ENCODE results near the gene EEF1AKMT2. TPM values are rescaled to one million over a fixed set of nuclear protein-coding genes. Genes with fewer than 3 reads are reported as not detected.

The EEF1AKMT2 gene
- total RNA-seq (ENCODE audit: low replicate concordance), result 41.0 and 41.8 TPM in 2 replicates

- Histone ChIP-seq H2AFZ (replicated peaks) (peak within 1 kb of the TSS; percentile 94), H3K4me2 (peak within 1 kb of the TSS; percentile 86), H4K20me1 (ENCODE audit: low read depth) (no peaks in the 10 kb centered on the region), H3K27ac (peak within 1 kb of the TSS; percentile 88), H3K4me1 (peaks cover 4% of the 10 kb centered on the region), H3K79me2 (ENCODE audit: low read depth) (peaks cover 34% of the 10 kb centered on the region), H3K27me3 (no peaks in the 10 kb centered on the region), H3K9me3 (ENCODE audit: low read depth) (no peaks in the 10 kb centered on the region), H3K9ac (peak within 1 kb of the TSS; percentile 59), H3K36me3 (no peaks in the 10 kb centered on the region), H3K4me3 (peak within 1 kb of the TSS; percentile 90), H3F3A (ENCODE audit: low read depth) (peaks cover 28% of the 10 kb centered on the region)
- TF ChIP-seq EZH2 (IDR thresholded peaks at IDR 0.05) (peak; percentile 57), EZH2phosphoT487 (IDR thresholded peaks at IDR 0.05) (no peak), CTCF (IDR thresholded peaks at IDR 0.05) (peak; percentile 50)
- Mint-ChIP-seq H3K4me3 (peak within 1 kb of the TSS; percentile 96), H3K9me3 (no peaks in the 10 kb centered on the region), H3K27me3 (ENCODE audit: insufficient read depth, low read depth) (peaks cover 2% of the 10 kb centered on the region), H3K4me1 (peaks cover 12% of the 10 kb centered on the region), H3K27ac (peak within 1 kb of the TSS; percentile 99), H3K36me3 (peaks cover 12% of the 10 kb centered on the region)
- DNase-seq (ENCODE audit: low spot score), result peak; percentile 96
Measured at GRCh38 chr10:124791547-124792348, at the start of gene EEF1AKMT2. Gene EEF1AKMT2, minus strand, starts transcription at chr10:124791887. Its CDS starts 54 bp downstream, at chr10:124791833.

- no peaks in the 10 kb centered on the region for H3K9me3 ChIP-seq (ENCODE audit: low read depth)
- no peak overlapping the region for H3K27ac Mint-ChIP-seq
- H3K4me1 Mint-ChIP-seq, result no peaks in the 10 kb centered on the region
- H4K20me1 ChIP-seq (ENCODE audit: low read depth), result no peaks in the 10 kb centered on the region
- H3K4me3 Mint-ChIP-seq, result no peak overlapping the region
- no peak overlapping the region for H3K9ac ChIP-seq
- no peaks in the 10 kb centered on the region for H3K9me3 Mint-ChIP-seq
- no peak overlapping the region for H3K4me2 ChIP-seq
- H3F3A ChIP-seq (ENCODE audit: low read depth), result no peaks in the 10 kb centered on the region
- H3K27ac ChIP-seq, result no peak overlapping the region
- no peak overlapping the region for H3K4me3 ChIP-seq
- no peaks in the 10 kb centered on the region for H3K27me3 Mint-ChIP-seq (ENCODE audit: insufficient read depth, low read depth)
- H3K36me3 ChIP-seq, result peaks cover 12% of the 10 kb centered on the region
- H3K4me1 ChIP-seq, result no peaks in the 10 kb centered on the region
- no peak for TF ChIP-seq CTCF (IDR thresholded peaks at IDR 0.05)
- no peak for TF ChIP-seq EZH2phosphoT487 (IDR thresholded peaks at IDR 0.05)
- TF ChIP-seq EZH2 (IDR thresholded peaks at IDR 0.05), result no peak
- H3K79me2 ChIP-seq (ENCODE audit: low read depth), result no peaks in the 10 kb centered on the region
- H3K27me3 ChIP-seq, result no peaks in the 10 kb centered on the region
- no peak overlapping the region for H2AFZ ChIP-seq (replicated peaks)
- H3K36me3 Mint-ChIP-seq, result peaks cover 3% of the 10 kb centered on the region
- DNase-seq (ENCODE audit: low spot score), result no peak
Measured at GRCh38 chr10:124837687-124838086, 46.0 kb upstream of the EEF1AKMT2 start.

- H3K27me3 Mint-ChIP-seq (ENCODE audit: insufficient read depth, low read depth), result no peaks in the 10 kb centered on the region
- no peak overlapping the region for H3K27ac ChIP-seq
Measured at GRCh38 chr10:124831116-124831515, 39.4 kb upstream of the EEF1AKMT2 start.

More at GRCh38 chr10:124831116-124831515, 39.4 kb upstream of the EEF1AKMT2 start:
- Histone ChIP-seq H3F3A (ENCODE audit: low read depth) (peaks cover 14% of the 10 kb centered on the region), H3K79me2 (ENCODE audit: low read depth) (no peaks in the 10 kb centered on the region), H3K4me2 (no peak overlapping the region), H4K20me1 (ENCODE audit: low read depth) (no peaks in the 10 kb centered on the region), H3K4me1 (peaks cover 11% of the 10 kb centered on the region), H2AFZ (replicated peaks) (no peak overlapping the region), H3K9me3 (ENCODE audit: low read depth) (no peaks in the 10 kb centered on the region), H3K27me3 (no peaks in the 10 kb centered on the region), H3K9ac (no peak overlapping the region), H3K4me3 (no peak overlapping the region), H3K36me3 (peaks cover 24% of the 10 kb centered on the region)
- Mint-ChIP-seq H3K27ac (no peak overlapping the region), H3K4me3 (no peak overlapping the region), H3K4me1 (no peaks in the 10 kb centered on the region), H3K36me3 (peaks cover 8% of the 10 kb centered on the region), H3K9me3 (no peaks in the 10 kb centered on the region)
- no peak for TF ChIP-seq EZH2phosphoT487 (IDR thresholded peaks at IDR 0.05)
- TF ChIP-seq CTCF (IDR thresholded peaks at IDR 0.05), result no peak
- TF ChIP-seq EZH2 (IDR thresholded peaks at IDR 0.05), result no peak
- no peak for DNase-seq (ENCODE audit: low spot score)

Data from neural progenitor cell (in vitro differentiated cells).